ENCODE data around the gene KHDRBS2.

KHDRBS2 gene

DNA sequence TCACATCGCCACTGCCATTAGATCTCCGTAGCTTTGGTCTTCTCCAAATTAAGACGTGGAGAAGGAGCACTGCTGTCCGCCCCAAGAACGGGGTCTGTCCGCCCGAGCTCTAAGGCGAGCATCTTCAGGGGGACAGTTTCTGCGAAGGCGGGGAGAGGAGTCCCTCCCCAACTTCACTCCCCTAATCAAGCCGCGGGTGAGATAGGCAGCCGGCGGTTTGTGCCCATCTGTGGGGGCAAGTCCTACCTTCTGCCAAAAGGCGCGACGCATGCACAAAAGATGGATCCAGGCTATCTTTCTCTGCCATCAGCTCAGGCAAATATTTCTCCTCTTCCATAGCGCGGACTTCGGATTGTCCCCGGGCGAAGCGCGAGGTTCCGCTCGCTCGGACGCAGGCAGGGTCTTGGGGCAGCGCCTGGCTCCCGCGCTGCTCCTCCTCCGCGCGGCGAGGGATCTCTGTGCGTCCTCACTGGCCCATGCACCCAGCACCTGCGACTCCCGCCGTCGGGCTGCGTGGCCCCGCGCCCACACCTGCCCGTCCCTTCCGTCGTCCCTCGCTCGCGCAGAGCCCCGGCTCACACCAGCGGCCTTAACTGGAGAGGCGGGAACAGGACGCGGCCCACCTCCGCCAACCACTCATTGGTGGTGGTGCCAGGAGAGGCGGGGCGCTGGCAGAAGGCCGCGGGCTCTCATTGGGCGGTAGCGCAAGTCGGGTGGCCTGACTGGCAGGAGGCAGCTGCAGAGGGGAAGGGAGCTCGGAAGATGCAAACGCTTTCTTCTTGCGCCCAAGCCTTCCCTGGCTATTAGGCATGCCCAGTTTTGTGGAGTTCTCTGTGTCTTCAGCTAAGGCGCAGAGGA lies at the start of gene KHDRBS2:
TSS of gene KHDRBS2 (minus strand) at position 614 of the 858 bp plus-strand sequence.
- peak; percentile 80 for DNase-seq

DNA sequence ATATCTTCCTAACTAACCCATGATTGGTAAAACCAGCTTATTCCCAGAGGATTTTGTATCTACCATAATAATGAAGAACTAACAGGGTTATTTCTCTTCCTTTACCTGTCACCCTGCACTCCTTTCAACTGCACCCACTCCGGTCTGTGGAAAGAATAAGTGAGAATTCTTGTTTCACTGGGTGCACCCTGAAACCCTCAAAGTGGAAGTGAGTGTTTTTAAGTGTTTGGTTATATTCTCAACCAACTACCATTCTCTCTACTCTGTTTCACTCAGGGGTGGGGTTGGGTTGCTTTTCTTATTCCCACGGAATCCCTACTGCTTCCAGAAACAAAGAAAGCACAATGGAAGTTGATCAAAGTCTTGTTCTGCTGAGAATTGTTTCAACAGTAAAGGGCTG lies 42.6 kb upstream of the KHDRBS2 start:
- DNase-seq, result no peak

DNA sequence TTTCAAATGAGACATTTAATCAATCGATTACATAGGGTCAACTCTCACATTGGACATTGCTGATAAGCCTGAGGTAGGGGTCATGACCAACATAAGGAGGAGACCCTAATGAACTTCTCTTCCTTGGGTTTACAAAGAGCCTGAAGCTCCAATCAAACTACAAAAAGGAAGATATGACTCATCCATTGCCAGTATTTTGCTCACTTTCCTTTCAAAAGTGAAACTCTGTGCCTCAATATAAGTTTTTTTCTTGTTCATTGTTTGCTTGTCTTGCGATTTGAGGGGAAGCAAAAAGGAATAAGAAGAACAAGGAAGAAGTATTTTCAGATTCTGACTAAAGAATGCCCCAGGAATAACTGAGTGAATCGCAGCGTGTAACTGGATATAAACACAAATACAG lies 38.8 kb upstream of the KHDRBS2 start:
- DNase-seq, result no peak

DNA sequence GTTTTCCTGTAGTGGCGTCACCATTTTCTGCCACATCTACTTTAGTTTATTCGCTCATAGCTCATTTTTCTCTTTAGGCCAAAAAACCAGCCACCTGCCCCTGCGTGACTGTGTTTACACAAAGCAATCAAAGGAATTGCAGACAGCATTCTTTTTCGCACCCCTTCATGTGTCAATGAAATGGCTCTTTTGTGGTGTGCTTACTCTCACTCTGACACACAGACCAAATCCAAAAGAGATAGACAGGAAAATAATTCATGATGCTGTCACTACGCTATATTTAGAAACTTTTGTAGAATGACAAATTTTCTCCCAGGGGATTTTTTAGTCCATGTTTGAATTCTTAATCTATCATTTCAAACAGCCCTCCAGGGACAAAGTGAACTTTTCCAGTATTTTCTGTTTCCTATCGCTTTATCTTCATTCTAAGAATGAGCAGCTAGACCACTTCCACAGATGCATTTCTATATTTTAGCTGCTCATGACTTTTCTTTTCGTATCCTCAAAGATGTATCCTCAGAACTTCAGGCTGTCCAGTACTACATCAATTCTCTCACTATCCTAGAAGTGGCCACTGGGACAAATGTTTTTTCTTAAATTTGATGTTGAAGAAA lies 37.9 kb upstream of the KHDRBS2 start:
- DNase-seq, result no peak

DNA sequence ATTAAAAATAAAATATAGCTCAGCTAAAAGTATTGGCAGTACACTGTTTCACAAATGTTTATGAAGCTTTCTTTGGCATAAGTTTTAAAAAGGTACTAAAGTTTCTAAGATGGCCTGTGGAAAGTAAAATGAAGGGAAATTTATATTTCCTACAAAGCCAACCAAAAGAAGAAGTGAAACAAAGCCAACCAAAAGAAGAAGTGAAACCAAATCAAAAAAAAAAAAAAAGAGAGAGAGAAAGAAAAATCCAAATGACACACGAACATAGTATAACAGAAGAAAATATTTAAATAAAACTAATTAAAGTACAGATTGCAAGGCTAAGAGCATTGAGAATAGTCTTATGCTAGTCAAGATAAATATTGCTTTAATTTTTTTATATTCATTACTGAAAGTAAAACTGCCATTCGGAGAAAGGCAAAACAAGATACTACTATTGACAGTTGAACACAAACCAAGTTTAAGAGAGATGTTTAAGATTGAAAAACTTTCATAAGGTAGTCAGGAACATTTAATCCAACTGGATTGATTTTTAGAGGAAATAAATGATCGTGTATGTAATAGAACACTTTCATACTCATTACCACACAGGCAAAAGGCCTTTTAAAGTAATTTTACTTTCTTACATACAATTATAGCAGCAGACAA lies 12.8 kb upstream of the KHDRBS2 start:
- no peak for DNase-seq

DNA sequence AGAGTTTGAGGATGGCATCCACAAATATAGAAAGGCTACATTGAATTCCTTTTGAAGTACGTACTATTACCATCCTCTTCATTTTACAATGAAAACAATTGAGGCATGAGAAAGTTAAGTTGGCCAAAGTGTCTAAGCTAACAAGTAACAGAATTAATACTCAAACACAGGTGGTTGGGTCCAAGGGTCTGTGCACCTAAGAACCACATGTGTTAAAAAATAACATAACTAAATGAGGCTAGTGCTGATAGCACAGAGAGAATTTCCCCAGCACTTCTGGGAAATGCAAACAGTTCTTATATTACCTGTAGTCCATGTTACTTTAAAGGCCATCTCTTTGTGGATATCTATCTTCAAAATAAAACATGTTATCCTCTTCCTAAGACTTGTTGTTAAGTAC lies 10.5 kb upstream of the KHDRBS2 start:
- DNase-seq, result no peak

DNA sequence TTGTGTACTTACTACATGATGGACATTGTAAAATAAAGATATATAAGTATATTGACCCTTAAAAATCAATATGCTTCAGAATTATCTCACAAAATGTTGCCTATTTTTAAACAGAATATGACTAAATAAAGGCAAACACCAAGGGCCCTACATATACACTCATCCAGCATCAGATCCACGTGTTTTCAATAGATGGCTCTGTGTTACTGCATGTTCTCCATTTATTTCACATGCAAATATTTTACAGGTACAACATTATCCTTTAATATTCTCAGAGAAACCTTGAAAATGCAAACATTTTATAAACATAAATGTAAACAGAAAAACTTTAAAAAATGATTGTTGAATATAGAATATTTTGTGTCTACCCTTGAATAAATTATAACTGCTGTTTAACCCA lies 2.9 kb upstream of the KHDRBS2 start:
- no peak for DNase-seq

DNA sequence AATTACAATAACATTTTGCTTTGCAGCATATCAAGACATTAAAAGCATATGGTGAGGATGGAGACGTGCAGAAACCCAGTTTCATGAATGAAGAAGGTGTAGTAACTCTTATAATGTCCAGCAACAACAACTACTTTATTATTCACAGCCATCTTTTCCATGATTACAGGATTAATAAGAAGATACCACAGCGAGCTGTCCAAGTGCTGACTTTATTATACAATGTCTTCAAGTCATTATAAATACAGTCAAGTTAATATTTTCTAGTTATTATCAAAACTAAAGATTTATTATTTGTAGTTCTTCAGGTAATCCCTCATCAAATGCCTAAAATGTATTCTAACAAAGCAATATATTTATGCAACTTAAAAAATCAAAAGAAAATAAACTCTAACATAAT lies 2.5 kb upstream of the KHDRBS2 start:
- no peak for DNase-seq

DNA sequence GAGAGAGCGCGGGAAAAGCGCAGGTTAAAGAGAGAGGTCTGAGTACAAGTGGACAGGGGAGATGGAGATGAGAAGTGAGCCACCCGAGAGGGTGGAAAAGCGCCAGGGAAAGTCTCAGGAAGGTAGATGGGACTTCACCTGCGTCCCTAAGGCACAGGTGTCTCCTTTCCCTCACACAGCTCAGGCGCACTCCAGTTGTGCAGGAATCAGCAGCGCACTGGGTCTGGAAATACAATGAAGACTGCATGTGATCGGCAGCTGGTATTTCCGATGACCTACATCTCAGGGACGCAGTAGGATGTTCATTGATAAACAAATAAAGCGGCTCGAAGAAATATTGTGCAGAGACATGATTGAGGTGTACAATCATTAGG lies 432 bp upstream of the KHDRBS2 start:
- DNase-seq, result no peak

DNA sequence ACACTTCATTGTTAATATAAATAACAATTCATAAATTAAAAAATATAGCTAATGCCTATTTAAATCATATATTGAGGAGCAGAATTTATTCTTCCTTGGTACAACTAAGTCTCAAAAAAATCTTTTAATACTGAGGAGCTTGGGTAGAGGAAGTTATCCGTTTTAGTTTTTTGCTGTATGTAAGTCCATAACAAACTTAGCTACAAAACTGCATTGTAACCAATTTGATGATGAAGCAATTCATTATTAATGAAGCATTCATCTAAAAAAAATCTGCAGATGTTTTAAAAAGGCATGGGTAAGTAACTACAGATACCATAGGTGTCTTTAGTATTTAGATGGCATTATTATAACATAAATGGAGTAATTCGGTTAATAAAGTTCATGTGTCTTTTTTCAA lies 1.3 kb downstream of the KHDRBS2 start:
- no peak for DNase-seq

DNA sequence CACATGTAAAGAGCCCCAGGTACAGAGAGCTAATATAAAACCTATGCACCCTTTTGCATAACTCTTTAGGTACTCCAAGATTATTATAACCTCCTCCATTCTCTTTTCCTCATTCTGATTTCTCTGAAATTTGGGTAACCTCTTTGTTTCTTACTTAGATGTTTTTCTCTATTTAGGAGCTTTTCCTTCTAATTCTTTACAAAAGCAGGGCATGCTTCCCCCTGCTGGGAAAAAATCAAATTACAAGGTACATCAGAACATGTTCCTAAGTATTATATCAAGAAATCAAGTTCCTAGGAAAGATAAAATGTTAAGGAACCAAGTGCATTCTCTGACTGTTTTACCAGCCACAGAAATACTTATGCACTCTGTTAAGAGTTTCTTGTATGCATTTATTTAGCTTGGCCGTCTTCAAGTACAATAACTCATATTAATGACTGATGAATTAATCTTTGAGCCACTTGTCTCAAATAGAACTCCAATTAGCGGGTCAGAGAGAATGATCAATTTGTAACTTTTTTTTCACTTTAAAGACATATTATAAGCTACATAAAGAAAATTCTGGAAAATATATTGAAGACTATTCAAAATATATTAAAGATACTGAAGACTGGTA lies 2.1 kb downstream of the KHDRBS2 start:
- peak; percentile 29 for DNase-seq

DNA sequence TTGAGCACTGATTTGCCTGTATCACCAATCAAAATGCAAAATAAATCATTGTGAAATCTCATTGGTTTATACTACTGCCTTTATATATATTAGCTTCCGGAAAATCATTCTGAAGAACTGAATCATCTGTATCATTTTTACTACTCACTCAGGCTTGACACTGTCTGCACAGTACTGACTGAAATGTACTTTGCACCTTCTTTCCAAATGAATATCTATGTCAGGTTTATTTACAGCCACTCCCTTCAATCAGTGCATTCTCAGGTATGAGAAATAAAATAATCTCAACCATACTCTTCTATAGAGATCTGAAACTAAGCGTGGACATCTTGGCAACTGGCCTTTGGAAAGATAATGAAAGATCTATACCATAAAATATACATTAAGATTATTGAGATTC lies 2.7 kb downstream of the KHDRBS2 start:
- no peak for DNase-seq

DNA sequence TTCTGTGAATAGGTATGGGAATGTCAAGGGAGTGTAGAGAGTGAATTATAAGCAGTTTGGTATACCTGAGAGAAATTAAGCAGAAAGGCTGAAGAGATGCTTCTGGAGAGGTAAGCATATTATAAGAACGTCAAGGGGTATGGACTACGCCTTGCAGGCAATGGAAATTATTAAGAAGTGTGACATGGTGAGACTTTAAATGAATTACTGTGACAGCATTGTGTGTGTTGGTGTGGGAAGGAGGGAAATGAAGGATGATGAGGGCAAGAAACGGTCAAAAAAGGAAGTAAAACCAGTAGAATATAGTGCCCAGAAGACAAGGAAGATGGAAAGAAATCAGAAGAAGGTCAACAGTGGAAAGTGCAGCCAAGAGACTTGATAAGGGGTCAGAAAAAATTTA lies 5.9 kb downstream of the KHDRBS2 start:
- no peak for DNase-seq

DNA sequence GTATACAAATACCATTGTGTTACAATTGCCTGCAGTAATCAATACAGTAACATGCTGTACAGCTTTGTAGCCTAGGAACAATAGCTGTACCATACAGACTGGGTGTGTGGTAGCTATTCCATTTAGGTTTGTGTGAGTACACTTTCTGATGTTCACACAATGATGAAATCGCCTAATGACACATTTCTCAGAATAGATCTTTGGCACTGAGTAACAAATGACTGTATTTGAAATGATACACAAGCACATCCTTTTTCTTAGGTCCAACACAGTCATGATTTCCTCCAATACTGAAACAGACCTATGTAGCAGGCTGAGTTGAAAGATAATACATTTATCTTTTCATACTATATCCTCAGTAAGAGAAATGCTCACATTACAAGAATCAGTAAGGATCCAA lies 13.9 kb downstream of the KHDRBS2 start:
- DNase-seq, result no peak

DNA sequence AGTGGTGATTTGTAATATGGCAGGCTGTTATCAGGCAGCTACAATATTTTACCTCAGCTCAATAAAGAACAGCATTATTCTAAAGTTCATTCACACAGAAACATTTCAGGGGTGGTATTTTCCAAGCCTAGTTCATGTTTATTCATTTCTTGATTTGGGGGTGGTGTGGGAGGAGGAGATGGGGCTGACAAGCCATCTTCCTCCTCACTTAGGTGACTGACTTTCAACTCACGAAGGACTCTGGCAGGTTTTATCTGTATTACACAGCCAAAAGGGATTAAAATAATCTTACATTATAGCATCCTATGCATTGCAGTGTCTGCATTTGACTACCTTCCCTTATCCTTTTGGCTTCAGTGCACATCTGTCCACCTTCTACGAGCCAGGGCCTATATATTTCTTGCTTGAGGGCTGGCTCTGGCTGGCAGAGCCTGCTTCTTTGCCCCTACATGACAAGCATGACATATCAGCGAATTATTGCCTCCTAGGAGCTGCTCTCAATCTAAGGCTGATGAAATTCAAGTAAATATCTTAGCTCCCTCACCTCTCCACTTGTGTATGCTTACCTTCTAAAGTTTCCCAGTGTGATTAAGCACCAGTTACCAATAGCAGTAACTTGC lies 20.0 kb downstream of the KHDRBS2 start:
- DNase-seq, result no peak

DNA sequence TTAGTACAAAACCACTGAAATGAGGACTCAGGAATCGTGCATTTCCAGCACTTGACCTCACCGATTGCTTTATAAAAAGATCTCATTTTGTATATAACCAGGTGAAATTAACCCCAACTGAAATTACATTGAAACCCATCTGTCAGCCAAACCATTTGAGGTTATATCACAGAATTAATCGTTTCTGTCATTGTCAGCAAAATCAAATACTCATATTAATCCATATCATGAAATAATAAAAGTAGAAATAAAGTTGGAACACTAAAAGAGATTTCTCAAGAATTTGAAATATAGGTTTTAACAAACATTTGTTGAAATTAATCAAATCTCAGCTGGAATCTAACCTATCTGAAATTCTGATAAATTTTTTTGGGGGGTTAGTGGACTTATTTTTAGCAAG lies 23.7 kb downstream of the KHDRBS2 start:
- no peak for DNase-seq

DNA sequence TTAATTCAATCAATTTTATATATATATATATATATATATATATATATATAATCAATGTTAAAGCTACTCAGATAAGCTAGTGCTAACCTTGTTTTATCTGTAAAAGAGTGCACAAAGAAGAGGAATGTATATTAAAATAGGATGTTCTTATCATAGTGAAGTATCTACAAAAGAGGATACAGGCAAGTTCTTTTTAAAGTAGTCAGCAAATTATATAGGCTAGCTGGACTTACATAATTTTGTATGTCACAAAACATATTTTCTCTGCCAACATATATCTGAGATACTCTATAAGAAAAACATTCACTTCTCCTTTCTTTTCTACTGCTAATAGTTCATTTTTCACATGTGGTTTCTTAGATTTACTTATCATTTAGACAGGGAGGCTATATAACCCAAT lies 39.9 kb downstream of the KHDRBS2 start:
- DNase-seq, result no peak

DNA sequence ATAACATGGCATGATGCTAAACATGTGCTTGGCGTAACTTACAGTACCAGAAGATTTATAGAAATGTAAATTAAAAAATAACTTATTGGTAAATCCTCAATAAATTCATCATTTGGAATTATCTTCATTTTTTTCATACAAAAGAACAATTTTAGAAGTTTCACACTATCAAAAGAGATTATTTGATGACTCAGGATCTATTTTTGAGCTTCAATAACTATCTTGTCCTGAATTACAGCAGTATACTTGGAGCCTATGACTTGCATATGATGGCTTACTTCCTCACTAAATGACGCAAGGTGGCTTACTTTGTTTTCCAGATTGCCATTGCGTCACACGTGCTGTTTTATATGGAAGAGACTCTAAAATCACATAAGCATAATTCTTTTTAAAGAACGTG lies 49.2 kb downstream of the KHDRBS2 start:
- DNase-seq, result no peak

DNA sequence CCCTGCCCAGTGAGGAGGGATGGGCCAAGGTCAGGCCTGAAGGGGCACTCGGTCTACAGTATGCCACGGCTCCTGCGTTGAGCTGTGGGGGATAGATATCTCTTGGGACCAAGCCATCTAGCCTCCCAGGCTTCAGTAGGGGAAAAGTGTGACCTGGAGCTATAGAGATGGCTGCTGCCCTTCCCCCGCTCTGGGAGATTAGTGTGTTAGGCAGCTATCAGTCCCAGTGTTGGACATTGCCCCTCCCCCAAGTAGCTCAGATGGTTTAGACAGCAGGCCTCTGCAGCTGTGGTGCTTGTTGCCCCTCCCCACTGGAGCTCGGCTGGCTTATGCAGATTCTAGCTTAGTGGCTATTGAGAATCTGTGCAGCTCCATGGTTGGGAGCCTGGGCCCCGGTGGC lies 56.8 kb downstream of the KHDRBS2 start:
- no peak for DNase-seq

DNA sequence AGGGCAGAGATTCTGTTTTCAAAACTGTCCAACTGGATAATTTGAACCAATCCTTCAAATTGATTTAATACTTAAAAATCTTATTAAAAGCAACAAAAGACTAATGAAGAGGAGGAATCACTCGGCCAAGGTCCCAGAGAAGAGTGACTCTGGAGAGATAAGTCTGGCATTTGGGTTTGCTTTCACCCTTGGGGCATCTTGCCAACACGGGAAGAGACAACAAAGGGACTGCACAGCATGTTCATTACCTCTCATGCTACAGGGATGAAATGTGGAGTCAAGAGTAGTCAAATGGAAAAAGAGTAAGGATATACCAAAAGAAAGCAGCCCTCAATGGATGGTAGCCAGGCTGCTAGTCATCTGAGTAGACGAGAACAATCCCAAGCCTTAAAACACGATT lies 68.2 kb downstream of the KHDRBS2 start:
- DNase-seq, result no peak

DNA sequence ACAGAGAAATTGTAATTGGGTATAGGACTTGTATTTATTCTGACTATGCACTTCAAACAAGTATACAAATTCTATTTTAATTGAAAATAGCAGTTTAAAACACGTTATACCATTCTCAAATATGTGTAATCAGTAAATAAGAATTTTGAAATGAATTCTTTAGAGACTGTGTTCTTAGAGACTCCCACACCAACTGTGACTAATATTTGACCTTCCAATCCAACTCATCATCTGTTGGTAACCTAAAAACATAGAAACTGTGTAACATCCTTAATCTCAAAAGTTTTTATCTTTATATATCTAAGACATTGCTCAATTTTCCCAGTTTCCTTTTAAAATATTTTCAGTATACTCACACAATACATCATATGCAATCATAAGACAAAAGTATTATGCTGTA lies 83.9 kb downstream of the KHDRBS2 start:
- DNase-seq, result no peak

DNA sequence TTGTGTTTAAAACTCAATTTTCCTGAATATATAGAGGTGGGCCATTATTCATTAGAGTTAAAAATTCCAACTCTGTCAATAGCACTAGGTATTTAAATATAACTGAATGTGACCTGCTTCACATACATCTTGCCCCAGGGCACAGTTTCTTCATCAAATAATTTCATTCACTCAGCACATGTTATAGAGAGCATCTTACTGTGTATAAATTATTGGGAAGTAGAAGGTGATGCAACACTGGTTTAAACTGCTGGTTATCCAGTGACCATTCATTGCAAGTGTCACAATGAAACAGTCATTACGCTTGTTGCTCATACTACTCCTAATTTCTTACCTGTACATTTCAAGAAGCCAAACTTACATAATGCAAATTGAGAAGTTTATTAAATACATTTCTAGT lies 93.4 kb downstream of the KHDRBS2 start:
- no peak for DNase-seq

DNA sequence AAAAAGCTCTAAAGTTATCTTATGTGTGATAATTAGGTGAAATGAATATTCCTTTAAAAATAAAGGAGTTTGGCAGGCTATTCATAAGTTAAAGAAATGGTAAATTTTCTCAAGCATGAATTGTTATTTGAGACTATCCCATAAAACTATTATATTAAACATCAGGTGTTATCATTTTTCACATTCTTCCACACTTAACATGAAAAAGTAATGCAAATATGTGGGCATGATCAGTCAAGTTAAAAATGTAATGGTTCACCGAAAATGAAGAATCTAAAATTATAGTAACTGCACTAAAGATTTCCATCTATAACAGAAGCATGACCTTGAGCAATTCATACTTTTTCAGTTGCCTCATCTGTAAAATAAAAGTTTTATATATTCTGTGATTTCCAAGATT lies 110.8 kb downstream of the KHDRBS2 start:
- no peak for DNase-seq

All from NCI-H1105 treated with DMSO at 0.1 percent for 48 hours (cell line).